ENCODE data around the gene NNT. TPM values are rescaled to one million over a fixed set of nuclear protein-coding genes. Genes with fewer than 3 reads are reported as not detected.
A peak's percentile ranks its signal among the peaks of the same experiment; 100 is the strongest.

The NNT gene
- total and polyA plus RNA-seq, 10 donors = 9.7 to 70.9 (median 52.9) TPM

- no peak for DNase-seq
- Histone ChIP-seq H3K36me3 (peaks cover 0 to 69% (median 19%) of the 10 kb centered on the region in 6 donors), H3K27me3 (replicated peaks in 1 of 7) (no peaks in the 10 kb centered on the region), H3K4me1 (peaks cover 0 to 9% (median 0%) of the 10 kb centered on the region in 6 donors), H3K9me3 (no peaks in the 10 kb centered on the region), H3K4me3 (no peak overlapping the region), H3K27ac (no peak overlapping the region)
- intact Hi-C loops (cut with DNase I; ENCODE audit: low total_unique reads) = no loop called here
- TF ChIP-seq CTCF (IDR thresholded peaks at IDR 0.05 in 8 of 11, conservative IDR thresholded peaks at IDR 0.05 in 3 of 11) = peak in 3 of 11 experiments; percentile 10 to 44 (median 13)
- no peak for TF ChIP-seq POLR2A (IDR thresholded peaks at IDR 0.05)
- 68 to 76% (median 74%) methylated on average over 2 of the region's 2 CpGs for WGBS, 5 donors
Measured at GRCh38 chr5:43627028-43627427, 24.0 kb downstream of the NNT start.

GRCh38 chr5:43631182-43631910 lies 28.4 kb downstream of the NNT start:
- Histone ChIP-seq H3K9me3 (no peaks in the 10 kb centered on the region), H3K27me3 (replicated peaks in 1 of 7) (no peaks in the 10 kb centered on the region), H3K4me1 (peaks cover 0 to 26% (median 0%) of the 10 kb centered on the region in 6 donors), H3K4me3 (no peak overlapping the region), H3K27ac (no peak overlapping the region), H3K36me3 (peaks cover 0 to 89% (median 24%) of the 10 kb centered on the region in 6 donors)
- intact Hi-C loops (cut with DNase I; ENCODE audit: low total_unique reads) = no loop called here
- no peak for DNase-seq
- WGBS, 5 donors = 57 to 71% (median 66%) methylated on average over 5 of the region's 5 CpGs
- peak in 9 of 11 experiments; percentile 33 to 73 (median 59) for TF ChIP-seq CTCF (IDR thresholded peaks at IDR 0.05 in 8 of 11, conservative IDR thresholded peaks at IDR 0.05 in 3 of 11)
- no peak for TF ChIP-seq POLR2A (IDR thresholded peaks at IDR 0.05)
- TF ChIP-seq POLR2AphosphoS5 (IDR thresholded peaks at IDR 0.05) = no peak

GRCh38 chr5:43634621-43635020 lies 31.6 kb downstream of the NNT start:
- DNase-seq = no peak
- Histone ChIP-seq H3K27me3 (replicated peaks in 1 of 7) (no peaks in the 10 kb centered on the region), H3K4me3 (no peak overlapping the region), H3K4me1 (peaks cover 0 to 34% (median 0%) of the 10 kb centered on the region in 6 donors), H3K27ac (no peak overlapping the region), H3K9me3 (no peaks in the 10 kb centered on the region), H3K36me3 (peaks cover 0 to 78% (median 8%) of the 10 kb centered on the region in 6 donors)
- 61 to 83% (median 69%) methylated on average over 2 of the region's 2 CpGs for WGBS, 5 donors
- intact Hi-C loops (cut with DNase I; ENCODE audit: low total_unique reads) = no loop called here
- TF ChIP-seq CTCF (IDR thresholded peaks at IDR 0.05 in 8 of 11, conservative IDR thresholded peaks at IDR 0.05 in 3 of 11) = no peak
- no peak for TF ChIP-seq POLR2AphosphoS5 (IDR thresholded peaks at IDR 0.05)
- TF ChIP-seq POLR2A (IDR thresholded peaks at IDR 0.05) = no peak

- intact Hi-C loops (cut with DNase I; ENCODE audit: low total_unique reads) = no loop called here
- TF ChIP-seq CTCF (IDR thresholded peaks at IDR 0.05 in 8 of 11, conservative IDR thresholded peaks at IDR 0.05 in 3 of 11) (no peak), POLR2A (IDR thresholded peaks at IDR 0.05) (no peak), POLR2AphosphoS5 (IDR thresholded peaks at IDR 0.05) (no peak)
- Histone ChIP-seq H3K36me3 (peaks cover 0 to 77% (median 5%) of the 10 kb centered on the region in 6 donors), H3K27me3 (replicated peaks in 1 of 7) (no peaks in the 10 kb centered on the region), H3K27ac (no peak overlapping the region), H3K9me3 (no peaks in the 10 kb centered on the region), H3K4me1 (peaks cover 0 to 34% (median 0%) of the 10 kb centered on the region in 6 donors), H3K4me3 (no peak overlapping the region)
- no peak for DNase-seq
Measured at GRCh38 chr5:43635374-43635773, 32.4 kb downstream of the NNT start.

Data from spleen (tissue), 11 donors.